Measurements from ENCODE around the gene GREM1. TPM values are rescaled to one million over a fixed set of nuclear protein-coding genes. Genes with fewer than 3 reads are reported as not detected.

Gene GREM1
- polyA plus RNA-seq, 1 of the 3 experiments (the other 2 are of a cell fraction) = 23.9 TPM

DNA sequence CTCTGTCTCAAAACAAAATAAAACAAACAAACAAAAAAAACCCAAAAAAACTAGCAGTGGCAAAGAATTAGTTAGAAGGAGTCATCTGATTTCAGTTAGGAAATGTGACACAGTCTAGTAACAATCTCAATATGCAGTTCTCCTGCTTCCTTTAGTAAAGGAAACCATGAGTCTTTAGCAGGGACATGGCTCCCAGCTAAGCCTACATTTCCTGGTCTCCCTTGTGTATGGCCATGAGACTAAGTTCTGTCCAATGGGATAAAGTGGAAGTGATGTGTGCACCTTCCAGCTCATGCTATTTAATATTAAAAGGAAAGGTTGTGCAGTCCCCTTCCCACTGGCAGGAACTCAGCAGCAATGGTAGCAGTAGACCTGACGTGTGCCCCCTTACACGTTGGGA, 74.6 kb downstream of the GREM1 start:
- Histone ChIP-seq H4K20me1 (ENCODE audit: insufficient read depth) (no peaks in the 10 kb centered on the region), H3K4me3 (ENCODE audit: low read depth in 2 of 2, low read length in 1 of 2) (no peak overlapping the region), H3K9me2 (no peaks in the 10 kb centered on the region), H3K79me2 (ENCODE audit: insufficient read depth) (no peaks in the 10 kb centered on the region), H3K9me3 (no peaks in the 10 kb centered on the region), H3K27me3 (ENCODE audit: insufficient read depth) (no peaks in the 10 kb centered on the region), H3K4me2 (no peak overlapping the region), H2AFZ (ENCODE audit: low read depth) (no peak overlapping the region), H3F3A (replicated peaks; ENCODE audit: insufficient read depth) (peaks cover 26% of the 10 kb centered on the region), H3K27ac (ENCODE audit: low read depth in 2 of 2, low read length in 1 of 2) (no peak overlapping the region), H3K36me3 (replicated peaks in 1 of 2; ENCODE audit: control insufficient read depth in 1 of 2, insufficient read depth in 2 of 2, low read length in 1 of 2) (peaks cover 24 to 88% of the 10 kb centered on the region in 2 experiments), H3K4me1 (ENCODE audit: control insufficient read depth in 1 of 2, insufficient read depth in 2 of 2, low read depth in 1 of 2, low read length in 1 of 2) (peaks cover 0 to 3% of the 10 kb centered on the region in 2 experiments; a peak in 1 of 4 replicates), H3K9ac (no peak overlapping the region)
- CTCF ChIA-PET = no interaction called here
- WGBS (ENCODE audit: low lambda C conversion rate) = 92% methylated on average over 2 of the region's 2 CpGs
- TF ChIP-seq SIN3A (IDR thresholded peaks at IDR 0.05; ENCODE audit: borderline replicate concordance, low read depth, low read length) = no peak
- no peak for TF ChIP-seq EP300 (IDR thresholded peaks at IDR 0.05; ENCODE audit: borderline replicate concordance in 1 of 2, low read depth in 1 of 2, low read length in 1 of 2)
- TF ChIP-seq NRF1 (IDR thresholded peaks at IDR 0.05; ENCODE audit: low read depth, low read length) = no peak
- no peak for TF ChIP-seq GABPA (IDR thresholded peaks at IDR 0.05; ENCODE audit: low read depth)
- no peak for TF ChIP-seq TEAD4 (IDR thresholded peaks at IDR 0.05; ENCODE audit: borderline replicate concordance, insufficient read depth)
- no peak for TF ChIP-seq MXI1 (IDR thresholded peaks at IDR 0.05; ENCODE audit: low read depth, low read length)
- no peak for TF ChIP-seq ELF1 (IDR thresholded peaks at IDR 0.05)
- no peak for TF ChIP-seq FOXJ3 (CRISPR knock-in tag; IDR thresholded peaks at IDR 0.05)
- TF ChIP-seq TAF1 (IDR thresholded peaks at IDR 0.05; ENCODE audit: borderline replicate concordance, low read depth, low read length) = no peak
- no peak for TF ChIP-seq PBX3 (IDR thresholded peaks at IDR 0.05)
- TF ChIP-seq SMC3 (IDR thresholded peaks at IDR 0.05; ENCODE audit: low read depth, low read length) = no peak
- no peak for TF ChIP-seq CTCF (IDR thresholded peaks at IDR 0.05)
- TF ChIP-seq, protein P1, sequence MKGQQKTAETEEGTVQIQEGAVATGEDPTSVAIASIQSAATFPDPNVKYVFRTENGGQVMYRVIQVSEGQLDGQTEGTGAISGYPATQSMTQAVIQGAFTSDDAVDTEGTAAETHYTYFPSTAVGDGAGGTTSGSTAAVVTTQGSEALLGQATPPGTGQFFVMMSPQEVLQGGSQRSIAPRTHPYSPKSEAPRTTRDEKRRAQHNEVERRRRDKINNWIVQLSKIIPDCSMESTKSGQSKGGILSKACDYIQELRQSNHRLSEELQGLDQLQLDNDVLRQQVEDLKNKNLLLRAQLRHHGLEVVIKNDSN (IDR thresholded peaks at IDR 0.05; ENCODE audit: borderline replicate concordance, low read depth) = no peak
- TF ChIP-seq USF2 (IDR thresholded peaks at IDR 0.05; ENCODE audit: borderline replicate concordance, low read depth, low read length) = no peak
- no peak for TF ChIP-seq MAX (IDR thresholded peaks at IDR 0.05; ENCODE audit: low read depth)
- no peak for TF ChIP-seq FOXM1 (IDR thresholded peaks at IDR 0.05; ENCODE audit: low read depth)
- no peak for TF ChIP-seq RXRA (IDR thresholded peaks at IDR 0.05; ENCODE audit: borderline replicate concordance, low read depth)
- TF ChIP-seq RCOR1 (IDR thresholded peaks at IDR 0.05; ENCODE audit: low read length) = no peak
- no peak for TF ChIP-seq CHD2 (IDR thresholded peaks at IDR 0.05; ENCODE audit: low read length, partially characterized antibody)
- DNase-seq = no peak
- POLR2A ChIA-PET = no interaction called here

Other genes starting within 250 kb of the GREM1 start
- 1.2 and 1.6 TPM in 2 replicates for gene GOLGA8N, start 124.5 kb upstream of the GREM1 start, polyA plus RNA-seq (2012; rRNA removed)
- 4.5 and 4.8 TPM in 2 replicates for gene ARHGAP11A, start 102.5 kb upstream of the GREM1 start, polyA plus RNA-seq (2012; rRNA removed)
- 10.1 and 11.0 TPM in 2 replicates for gene SCG5, start 76.3 kb upstream of the GREM1 start, polyA plus RNA-seq (2012; rRNA removed)

Data from SK-N-SH (cell line).